ENCODE results near the gene SREK1. TPM values are rescaled to one million over a fixed set of nuclear protein-coding genes. Genes with fewer than 3 reads are reported as not detected.
"Not testable (repeated sequence)": the region's sequence is repeated elsewhere in the genome, so short reads cannot be mapped to it uniquely, and the experiment has no call there.

The SREK1 gene, protein sequence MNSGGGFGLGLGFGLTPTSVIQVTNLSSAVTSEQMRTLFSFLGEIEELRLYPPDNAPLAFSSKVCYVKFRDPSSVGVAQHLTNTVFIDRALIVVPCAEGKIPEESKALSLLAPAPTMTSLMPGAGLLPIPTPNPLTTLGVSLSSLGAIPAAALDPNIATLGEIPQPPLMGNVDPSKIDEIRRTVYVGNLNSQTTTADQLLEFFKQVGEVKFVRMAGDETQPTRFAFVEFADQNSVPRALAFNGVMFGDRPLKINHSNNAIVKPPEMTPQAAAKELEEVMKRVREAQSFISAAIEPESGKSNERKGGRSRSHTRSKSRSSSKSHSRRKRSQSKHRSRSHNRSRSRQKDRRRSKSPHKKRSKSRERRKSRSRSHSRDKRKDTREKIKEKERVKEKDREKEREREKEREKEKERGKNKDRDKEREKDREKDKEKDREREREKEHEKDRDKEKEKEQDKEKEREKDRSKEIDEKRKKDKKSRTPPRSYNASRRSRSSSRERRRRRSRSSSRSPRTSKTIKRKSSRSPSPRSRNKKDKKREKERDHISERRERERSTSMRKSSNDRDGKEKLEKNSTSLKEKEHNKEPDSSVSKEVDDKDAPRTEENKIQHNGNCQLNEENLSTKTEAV
- total RNA-seq, result 67.8 and 69.9 TPM in 2 replicates

GRCh38 chr5:66144074-66144833 is at the start of gene SREK1:
SREK1 (plus strand) TSS chr5:66144300; CDS start chr5:66144377, 77 bp downstream.
- Mint-ChIP-seq H3K36me3 (ENCODE audit: low read depth) (peaks cover 10% of the 10 kb centered on the region), H3K27ac (peak within 1 kb of the TSS; percentile 99), H3K4me1 (ENCODE audit: low read depth) (peaks cover 37% of the 10 kb centered on the region), H3K9me3 (no peaks in the 10 kb centered on the region), H3K27me3 (ENCODE audit: low read depth) (no peaks in the 10 kb centered on the region), H3K4me3 (ENCODE audit: low read depth) (peak within 1 kb of the TSS; percentile 92)
- peak; percentile 85 for DNase-seq (ENCODE audit: low spot score)
- intact Hi-C loops (cut with micrococcal nuclease), result loop anchor here (1.0 to 10.0 kb wide), 7 partner anchors 25 to 681 kb away; partner anchors contain the start of genes CENPK, ERBIN, PPWD1 and SHLD3

DNA sequence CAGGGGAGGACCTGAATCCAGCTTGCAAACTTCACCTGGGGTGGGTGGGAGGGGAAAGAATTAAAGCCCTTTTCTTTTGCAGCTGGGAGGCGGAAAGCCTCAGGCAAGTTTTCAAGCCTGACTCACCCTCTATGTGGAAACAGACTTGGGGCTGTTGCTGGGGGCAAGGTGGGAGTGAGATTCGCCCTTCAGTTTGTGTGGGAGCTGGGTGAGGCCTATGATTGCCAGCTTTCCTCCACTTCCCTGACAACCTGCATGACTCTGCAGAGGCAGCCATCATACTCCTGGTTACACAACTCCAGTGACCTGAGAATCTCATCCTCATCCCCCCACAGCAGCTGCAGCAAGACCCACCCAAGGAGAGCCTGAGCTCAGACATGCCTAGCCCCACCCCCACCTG is 43.2 kb upstream of the SREK1 start:
- Mint-ChIP-seq H3K27ac (no peak overlapping the region), H3K36me3 (ENCODE audit: low read depth) (peaks cover 6% of the 10 kb centered on the region), H3K27me3 (ENCODE audit: low read depth) (no peaks in the 10 kb centered on the region), H3K4me3 (ENCODE audit: low read depth) (no peak overlapping the region), H3K4me1 (ENCODE audit: low read depth) (no peaks in the 10 kb centered on the region), H3K9me3 (peaks cover 37% of the 10 kb centered on the region)
- intact Hi-C loops (cut with micrococcal nuclease), result no loop called here
- no peak for DNase-seq (ENCODE audit: low spot score)

DNA sequence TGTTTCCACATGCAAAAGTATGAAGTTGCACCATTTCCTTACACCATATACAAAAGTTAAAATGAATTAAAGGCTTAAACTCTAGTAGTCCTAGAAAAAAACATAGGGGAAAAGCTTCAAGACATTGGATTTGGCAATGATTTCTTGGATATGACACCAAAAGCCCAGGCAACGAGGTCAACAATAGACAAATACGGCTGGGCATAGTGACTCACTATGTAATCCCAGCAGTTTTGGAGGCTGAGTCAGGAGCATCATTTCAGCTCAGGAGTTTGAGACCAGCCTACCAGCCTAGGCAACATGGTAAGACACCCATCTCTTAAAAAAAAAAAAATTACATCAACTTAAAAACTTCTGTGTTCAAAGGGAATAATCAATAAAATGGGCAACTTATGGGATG is 30.9 kb upstream of the SREK1 start:
- peaks cover 4% of the 10 kb centered on the region for H3K27me3 Mint-ChIP-seq (ENCODE audit: low read depth)
- H3K27ac Mint-ChIP-seq, result no peak overlapping the region
- no peak overlapping the region for H3K4me3 Mint-ChIP-seq (ENCODE audit: low read depth)
- intact Hi-C loops (cut with micrococcal nuclease), result no loop called here
- H3K36me3 Mint-ChIP-seq (ENCODE audit: low read depth), result peaks cover 5% of the 10 kb centered on the region
- DNase-seq (ENCODE audit: low spot score), result no peak
- H3K9me3 Mint-ChIP-seq, result peaks cover 9% of the 10 kb centered on the region
- no peaks in the 10 kb centered on the region for H3K4me1 Mint-ChIP-seq (ENCODE audit: low read depth)

DNA sequence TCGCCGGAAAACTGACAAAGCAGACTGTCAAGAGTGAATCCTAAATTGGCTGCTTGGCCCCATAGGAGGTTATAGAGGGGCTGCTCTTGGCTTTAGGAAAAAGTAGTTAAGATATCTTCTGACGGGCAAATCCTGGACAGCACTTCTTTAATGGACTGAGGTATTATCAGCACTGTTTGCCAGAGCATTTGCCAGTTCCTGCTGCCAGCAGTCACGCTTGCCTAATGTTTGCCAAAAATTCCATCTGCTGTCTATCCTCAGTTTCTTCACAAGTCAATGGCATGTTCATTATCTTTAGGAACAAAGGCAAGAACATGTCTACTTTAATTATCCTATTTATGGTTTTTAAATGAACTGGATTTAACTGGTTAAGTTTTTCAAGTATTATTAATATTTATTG is 25.8 kb upstream of the SREK1 start:
- no peak for DNase-seq (ENCODE audit: low spot score)
- no peak overlapping the region for H3K27ac Mint-ChIP-seq
- no peak overlapping the region for H3K4me3 Mint-ChIP-seq (ENCODE audit: low read depth)
- intact Hi-C loops (cut with micrococcal nuclease), result no loop called here
- no peaks in the 10 kb centered on the region for H3K36me3 Mint-ChIP-seq (ENCODE audit: low read depth)
- H3K9me3 Mint-ChIP-seq, result no peaks in the 10 kb centered on the region
- peaks cover 5% of the 10 kb centered on the region for H3K27me3 Mint-ChIP-seq (ENCODE audit: low read depth)
- no peaks in the 10 kb centered on the region for H3K4me1 Mint-ChIP-seq (ENCODE audit: low read depth)

DNA sequence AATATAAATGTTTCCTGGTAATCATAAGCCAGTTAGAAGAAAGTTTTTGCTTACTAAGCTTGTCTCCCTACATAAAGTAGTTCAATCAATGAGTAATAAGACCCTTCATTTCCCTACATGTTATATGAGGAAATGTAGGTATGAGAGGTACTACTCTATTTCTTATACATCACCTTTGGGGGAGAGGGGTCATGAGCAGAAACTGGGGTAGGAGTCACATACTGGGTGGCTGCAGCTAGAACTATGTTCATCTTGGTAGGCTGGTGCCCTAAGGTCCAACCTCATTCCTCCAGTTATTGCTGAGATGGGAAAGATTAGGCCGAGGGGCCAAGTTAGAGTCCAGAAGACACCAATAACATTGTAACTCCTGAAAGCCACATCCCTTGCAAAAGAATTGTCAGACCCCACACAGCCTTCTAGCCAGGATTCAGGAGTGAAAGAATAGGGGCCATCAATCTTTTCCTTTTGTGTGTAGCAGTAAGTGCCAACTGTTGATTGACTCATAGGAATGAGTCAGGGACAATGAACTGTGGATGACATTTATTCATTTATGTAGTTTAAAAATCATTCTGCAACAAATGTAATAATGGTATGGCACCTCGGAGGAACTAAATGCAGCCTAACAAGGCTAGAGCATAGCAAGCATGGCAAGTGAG is 21.6 kb upstream of the SREK1 start:
- no peaks in the 10 kb centered on the region for H3K4me1 Mint-ChIP-seq (ENCODE audit: low read depth)
- intact Hi-C loops (cut with micrococcal nuclease), result no loop called here
- no peak overlapping the region for H3K4me3 Mint-ChIP-seq (ENCODE audit: low read depth)
- H3K27ac Mint-ChIP-seq, result no peak overlapping the region
- H3K27me3 Mint-ChIP-seq (ENCODE audit: low read depth), result peaks cover 2% of the 10 kb centered on the region
- H3K36me3 Mint-ChIP-seq (ENCODE audit: low read depth), result no peaks in the 10 kb centered on the region
- no peaks in the 10 kb centered on the region for H3K9me3 Mint-ChIP-seq
- no peak for DNase-seq (ENCODE audit: low spot score)

DNA sequence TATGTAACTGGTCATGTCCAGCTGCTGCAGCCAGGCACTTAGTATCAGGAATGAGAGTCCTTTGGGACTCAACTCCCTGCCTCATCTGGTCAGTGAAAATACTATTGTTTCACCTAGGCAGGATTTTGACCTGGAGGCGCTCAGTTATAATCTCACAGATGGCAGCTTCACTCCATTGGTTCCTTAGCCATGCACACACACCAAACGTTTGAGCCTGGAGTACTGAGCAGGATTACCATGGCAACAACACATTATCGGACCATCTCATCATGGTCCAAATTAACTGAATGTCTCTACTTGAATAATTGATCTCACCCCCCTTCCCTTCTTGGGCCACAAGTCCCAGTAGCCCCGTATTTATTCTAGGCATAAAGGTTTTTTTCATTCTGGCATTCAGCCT is 15.0 kb upstream of the SREK1 start:
- H3K27ac Mint-ChIP-seq, result no peak overlapping the region
- H3K27me3 Mint-ChIP-seq (ENCODE audit: low read depth), result peaks cover 6% of the 10 kb centered on the region
- DNase-seq (ENCODE audit: low spot score), result no peak
- no peak overlapping the region for H3K4me3 Mint-ChIP-seq (ENCODE audit: low read depth)
- H3K9me3 Mint-ChIP-seq, result peaks cover 3% of the 10 kb centered on the region
- intact Hi-C loops (cut with micrococcal nuclease), result no loop called here
- H3K36me3 Mint-ChIP-seq (ENCODE audit: low read depth), result no peaks in the 10 kb centered on the region
- no peaks in the 10 kb centered on the region for H3K4me1 Mint-ChIP-seq (ENCODE audit: low read depth)

DNA sequence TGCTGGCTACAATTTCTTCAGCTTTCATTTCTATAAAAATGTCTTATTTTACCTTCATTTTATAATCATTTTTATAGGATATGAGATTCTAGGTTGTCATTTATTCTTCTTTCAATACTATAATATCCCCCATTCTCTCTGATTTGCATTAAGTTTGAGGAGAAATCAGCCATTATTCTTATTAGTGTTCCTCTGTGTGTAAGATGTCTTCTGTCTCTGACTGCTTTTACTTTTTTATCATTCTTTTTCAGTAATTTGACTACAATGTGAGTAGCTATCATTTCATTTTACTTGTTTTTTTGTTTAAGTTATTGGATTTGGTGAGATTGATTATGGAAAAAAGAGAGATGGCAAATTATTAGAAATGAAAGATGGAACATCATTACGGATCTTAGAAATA is 13.6 kb upstream of the SREK1 start:
- Mint-ChIP-seq H3K9me3 (peaks cover 3% of the 10 kb centered on the region), H3K4me1 (ENCODE audit: low read depth) (no peaks in the 10 kb centered on the region), H3K27me3 (ENCODE audit: low read depth) (peaks cover 6% of the 10 kb centered on the region), H3K27ac (no peak overlapping the region), H3K36me3 (ENCODE audit: low read depth) (no peaks in the 10 kb centered on the region), H3K4me3 (ENCODE audit: low read depth) (no peak overlapping the region)
- intact Hi-C loops (cut with micrococcal nuclease), result no loop called here
- DNase-seq (ENCODE audit: low spot score), result no peak

- Mint-ChIP-seq H3K9me3 (no peaks in the 10 kb centered on the region), H3K4me1 (ENCODE audit: low read depth) (peaks cover 2% of the 10 kb centered on the region), H3K4me3 (ENCODE audit: low read depth) (no peak overlapping the region), H3K27ac (no peak overlapping the region), H3K36me3 (ENCODE audit: low read depth) (no peaks in the 10 kb centered on the region), H3K27me3 (ENCODE audit: low read depth) (peaks cover under 1% of the 10 kb centered on the region)
- DNase-seq (ENCODE audit: low spot score), result no peak
- intact Hi-C loops (cut with micrococcal nuclease), result no loop called here
Measured at GRCh38 chr5:66134407-66134861, 9.7 kb upstream of the SREK1 start.

DNA sequence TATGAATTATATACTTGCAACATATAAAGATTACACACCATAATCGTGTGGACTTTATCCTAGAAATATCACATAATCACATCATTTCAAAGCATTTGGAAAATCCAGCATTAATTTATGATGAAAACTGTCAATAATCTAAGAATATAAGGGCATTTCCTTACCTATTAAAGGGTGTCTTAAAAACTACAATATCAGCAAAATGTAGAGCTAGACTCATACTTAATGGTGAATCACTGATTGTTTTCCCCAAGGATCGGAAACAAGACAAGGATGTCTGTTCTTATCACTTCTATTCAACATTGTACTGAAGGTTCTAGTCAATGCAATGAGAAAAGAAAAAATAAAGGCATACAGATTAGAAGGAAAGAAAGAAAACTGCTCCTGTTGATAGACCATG is 8.0 kb upstream of the SREK1 start:
- H3K4me3 Mint-ChIP-seq (ENCODE audit: low read depth), result no peak overlapping the region
- H3K9me3 Mint-ChIP-seq, result no peaks in the 10 kb centered on the region
- peaks cover 7% of the 10 kb centered on the region for H3K4me1 Mint-ChIP-seq (ENCODE audit: low read depth)
- no peaks in the 10 kb centered on the region for H3K36me3 Mint-ChIP-seq (ENCODE audit: low read depth)
- intact Hi-C loops (cut with micrococcal nuclease), result no loop called here
- no peak for DNase-seq (ENCODE audit: low spot score)
- H3K27me3 Mint-ChIP-seq (ENCODE audit: low read depth), result no peaks in the 10 kb centered on the region
- H3K27ac Mint-ChIP-seq, result no peak overlapping the region

- H3K27me3 Mint-ChIP-seq (ENCODE audit: low read depth); H3K27ac Mint-ChIP-seq; H3K36me3 Mint-ChIP-seq (ENCODE audit: low read depth); H3K4me3 Mint-ChIP-seq (ENCODE audit: low read depth); DNase-seq (ENCODE audit: low spot score); H3K4me1 Mint-ChIP-seq (ENCODE audit: low read depth); H3K9me3 Mint-ChIP-seq; intact Hi-C loops (cut with micrococcal nuclease): not testable (repeated sequence)
Measured at GRCh38 chr5:66136944-66137343, 7.2 kb upstream of the SREK1 start.

- no peaks in the 10 kb centered on the region for H3K9me3 Mint-ChIP-seq
- H3K27me3 Mint-ChIP-seq (ENCODE audit: low read depth), result no peaks in the 10 kb centered on the region
- no peaks in the 10 kb centered on the region for H3K36me3 Mint-ChIP-seq (ENCODE audit: low read depth)
- H3K4me1 Mint-ChIP-seq (ENCODE audit: low read depth), result peaks cover 16% of the 10 kb centered on the region
- H3K4me3 Mint-ChIP-seq (ENCODE audit: low read depth), result no peak overlapping the region
- intact Hi-C loops (cut with micrococcal nuclease), result no loop called here
- DNase-seq (ENCODE audit: low spot score), result no peak
- H3K27ac Mint-ChIP-seq, result no peak overlapping the region
Measured at GRCh38 chr5:66138637-66139317, 5.3 kb upstream of the SREK1 start.

GRCh38 chr5:66139318-66139712 is 4.8 kb upstream of the SREK1 start:
- Mint-ChIP-seq H3K36me3 (ENCODE audit: low read depth) (no peaks in the 10 kb centered on the region), H3K4me3 (ENCODE audit: low read depth) (no peak overlapping the region), H3K27ac (no peak overlapping the region), H3K9me3 (no peaks in the 10 kb centered on the region), H3K27me3 (ENCODE audit: low read depth) (no peaks in the 10 kb centered on the region), H3K4me1 (ENCODE audit: low read depth) (peaks cover 17% of the 10 kb centered on the region)
- intact Hi-C loops (cut with micrococcal nuclease), result no loop called here
- no peak for DNase-seq (ENCODE audit: low spot score)

Data from activated T-helper 2 cell treated with anti-CD3 and anti-CD28 coated beads, Interferon-gamma antibody, Interleukin-2, Interleukin-4, amounts not matched to agents 10 μg/mL and 5 μg/mL and 100 μg/mL, durations not matched to agents 14 hours and 24 hours and 36 hours (primary cell).